SJSA1 (cell line): ENCODE results near the gene RANGRF. TPM values are rescaled to one million over a fixed set of nuclear protein-coding genes. Genes with fewer than 3 reads are reported as not detected.

Experiments used
- DNase-seq, 2 experiments: peaks; one replicate each; pipeline ENCODE4 v3.0.0-alpha.2; 2015 to 2020; ENCODE audit warnings: low spot score in 2 of 2, low read depth in 1 of 2
- H3K27ac ChIP-seq: fragments of 250-450 bp; sonication (Bioruptor Pico); 2 replicates; pipeline ENCODE4 v1.5.1; 2020; ENCODE audit warnings: mild to moderate bottlenecking, moderate library complexity
- H3K27me3 ChIP-seq: fragments of 250-450 bp; sonication (Bioruptor Pico); replicated peaks from 2 replicates; pipeline ENCODE4 v1.5.1; 2020; ENCODE audit warnings: mild to moderate bottlenecking, moderate library complexity
- H3K36me3 ChIP-seq: fragments of 250-450 bp; sonication (Bioruptor Pico); 2 replicates; pipeline ENCODE4 v1.5.1; 2020; ENCODE audit warnings: mild to moderate bottlenecking
- H3K4me1 ChIP-seq: fragments of 250-450 bp; sonication (Bioruptor Pico); replicated peaks from 2 replicates; pipeline ENCODE4 v1.6.1; 2021; ENCODE audit warnings: mild to moderate bottlenecking
- H3K4me3 ChIP-seq: fragments of 250-450 bp; sonication (Bioruptor Pico); 2 replicates; pipeline ENCODE4 v1.5.1; 2020; ENCODE audit warnings: mild to moderate bottlenecking
- H3K9me3 ChIP-seq: fragments of 250-450 bp; sonication (Bioruptor Pico); replicated peaks from 2 replicates; pipeline ENCODE4 v1.5.1; 2020; ENCODE audit warnings: mild to moderate bottlenecking
- total RNA-seq: library from RNA; depleted of rRNA; stranded (reverse); fragments of >200 nt; shearing (Covaris generic); gene quantifications from 2 replicates; pipeline ENCODE4 v1.2.3, GENCODE V29; 2014

RANGRF gene
- total RNA-seq, 1 experiment from 2014 or later: 12.7 TPM

GRCh38 chr17:8264836-8265542, 23.5 kb upstream of the RANGRF start:
- Histone ChIP-seq H3K4me1 (no peaks in the 10 kb centered on the region), H3K9me3 (no peaks in the 10 kb centered on the region), H3K27ac (no peak overlapping the region), H3K4me3 (no peak overlapping the region), H3K36me3 (peaks cover 50% of the 10 kb centered on the region), H3K27me3 (no peaks in the 10 kb centered on the region)
- no peak for DNase-seq

DNA sequence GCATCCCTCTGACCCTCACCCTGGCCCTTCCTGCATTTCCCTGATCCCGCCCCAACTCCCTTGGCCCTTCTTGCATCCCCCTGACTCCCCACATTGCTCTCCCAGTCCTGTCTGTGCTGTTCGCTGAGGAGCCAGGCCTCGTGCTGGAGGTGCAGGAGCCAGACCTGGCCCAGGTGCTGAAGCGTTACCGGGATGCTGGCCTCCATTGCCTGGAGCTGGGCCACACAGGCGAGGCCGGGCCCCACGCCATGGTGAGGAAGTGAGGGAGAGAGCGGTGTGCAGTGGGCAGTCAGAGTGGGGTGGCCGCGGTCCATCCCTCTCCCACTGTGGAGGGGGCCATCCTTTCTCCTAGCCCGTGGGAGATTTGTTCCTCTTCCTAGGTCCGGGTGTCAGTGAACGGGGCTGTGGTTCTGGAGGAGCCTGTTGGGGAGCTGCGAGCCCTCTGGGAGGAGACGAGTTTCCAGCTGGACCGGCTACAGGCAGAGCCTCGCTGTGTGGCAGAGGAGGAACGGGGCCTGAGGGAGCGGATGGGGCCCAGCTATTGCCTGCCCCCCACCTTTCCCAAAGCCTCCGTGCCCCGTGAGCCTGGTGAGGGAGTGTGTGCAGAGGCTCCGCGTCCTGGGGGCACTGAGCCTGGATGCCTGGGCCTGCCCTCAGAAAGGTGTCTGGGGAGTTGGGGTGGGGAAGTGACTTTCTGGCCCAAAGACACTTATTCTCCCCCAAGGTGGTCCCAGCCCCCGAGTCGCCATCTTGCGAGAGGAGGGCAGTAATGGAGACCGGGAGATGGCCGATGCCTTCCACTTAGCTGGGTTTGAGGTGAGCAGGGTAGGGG, 21.6 kb upstream of the RANGRF start:
- no peak overlapping the region for H3K27ac ChIP-seq
- no peaks in the 10 kb centered on the region for H3K9me3 ChIP-seq
- DNase-seq: no peak
- H3K27me3 ChIP-seq: no peaks in the 10 kb centered on the region
- peaks cover 46% of the 10 kb centered on the region for H3K36me3 ChIP-seq
- no peaks in the 10 kb centered on the region for H3K4me1 ChIP-seq
- H3K4me3 ChIP-seq: no peak overlapping the region

- no peak overlapping the region for H3K27ac ChIP-seq
- peaks cover 41% of the 10 kb centered on the region for H3K36me3 ChIP-seq
- H3K4me1 ChIP-seq: no peaks in the 10 kb centered on the region
- no peak for DNase-seq
- no peaks in the 10 kb centered on the region for H3K9me3 ChIP-seq
- H3K27me3 ChIP-seq: no peaks in the 10 kb centered on the region
- H3K4me3 ChIP-seq: no peak overlapping the region
Observed at GRCh38 chr17:8267480-8268147, 20.9 kb upstream of the RANGRF start.

DNA sequence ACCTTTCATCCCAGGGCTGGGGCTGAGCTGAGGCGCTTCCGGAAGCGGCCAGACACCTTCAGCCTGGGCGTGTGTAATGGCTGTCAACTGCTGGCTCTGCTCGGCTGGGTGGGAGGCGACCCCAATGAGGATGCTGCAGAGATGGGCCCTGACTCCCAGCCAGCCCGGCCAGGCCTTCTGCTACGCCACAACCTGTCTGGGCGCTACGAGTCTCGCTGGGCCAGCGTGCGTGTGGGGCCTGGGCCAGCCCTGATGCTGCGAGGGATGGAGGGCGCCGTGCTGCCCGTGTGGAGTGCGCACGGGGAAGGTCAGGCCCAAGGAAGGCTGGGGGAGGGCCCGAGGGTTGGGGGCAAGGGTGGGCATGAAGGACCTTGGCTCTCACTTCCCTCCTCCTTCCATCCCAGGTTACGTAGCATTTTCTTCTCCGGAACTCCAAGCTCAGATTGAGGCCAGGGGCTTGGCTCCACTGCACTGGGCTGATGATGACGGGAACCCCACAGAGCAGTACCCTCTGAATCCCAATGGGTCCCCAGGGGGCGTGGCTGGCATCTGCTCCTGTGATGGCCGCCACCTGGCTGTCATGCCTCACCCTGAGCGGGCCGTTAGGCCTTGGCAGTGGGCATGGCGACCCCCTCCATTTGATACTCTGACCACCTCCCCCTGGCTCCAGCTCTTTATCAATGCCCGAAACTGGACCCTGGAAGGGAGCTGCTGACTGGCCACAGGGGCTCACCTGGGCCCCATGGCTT, 19.7 kb upstream of the RANGRF start:
- Histone ChIP-seq H3K36me3 (peaks cover 31% of the 10 kb centered on the region), H3K4me3 (no peak overlapping the region), H3K9me3 (no peaks in the 10 kb centered on the region), H3K4me1 (no peaks in the 10 kb centered on the region), H3K27me3 (no peaks in the 10 kb centered on the region), H3K27ac (no peak overlapping the region)
- DNase-seq: no peak

GRCh38 chr17:8272421-8272820, 16.0 kb upstream of the RANGRF start:
- H3K36me3 ChIP-seq: peaks cover 5% of the 10 kb centered on the region
- H3K27me3 ChIP-seq: no peaks in the 10 kb centered on the region
- no peaks in the 10 kb centered on the region for H3K4me1 ChIP-seq
- no peaks in the 10 kb centered on the region for H3K9me3 ChIP-seq
- DNase-seq: no peak
- no peak overlapping the region for H3K27ac ChIP-seq
- no peak overlapping the region for H3K4me3 ChIP-seq

- Histone ChIP-seq H3K27me3 (no peaks in the 10 kb centered on the region), H3K9me3 (no peaks in the 10 kb centered on the region), H3K36me3 (0 out of 2 replicates have a peak, but pooled peaks cover 3% of the 10 kb centered on the region), H3K4me1 (no peaks in the 10 kb centered on the region), H3K4me3 (no peak overlapping the region), H3K27ac (no peak overlapping the region)
- no peak for DNase-seq
Observed at GRCh38 chr17:8273884-8274444, 14.5 kb upstream of the RANGRF start.

- H3K27ac ChIP-seq: no peak overlapping the region
- H3K4me3 ChIP-seq: no peak overlapping the region
- H3K4me1 ChIP-seq: no peaks in the 10 kb centered on the region
- no peak for DNase-seq
- no peaks in the 10 kb centered on the region for H3K9me3 ChIP-seq
- H3K36me3 ChIP-seq: no peaks in the 10 kb centered on the region
- H3K27me3 ChIP-seq: no peaks in the 10 kb centered on the region
Observed at GRCh38 chr17:8274816-8275215, 13.7 kb upstream of the RANGRF start.

DNA sequence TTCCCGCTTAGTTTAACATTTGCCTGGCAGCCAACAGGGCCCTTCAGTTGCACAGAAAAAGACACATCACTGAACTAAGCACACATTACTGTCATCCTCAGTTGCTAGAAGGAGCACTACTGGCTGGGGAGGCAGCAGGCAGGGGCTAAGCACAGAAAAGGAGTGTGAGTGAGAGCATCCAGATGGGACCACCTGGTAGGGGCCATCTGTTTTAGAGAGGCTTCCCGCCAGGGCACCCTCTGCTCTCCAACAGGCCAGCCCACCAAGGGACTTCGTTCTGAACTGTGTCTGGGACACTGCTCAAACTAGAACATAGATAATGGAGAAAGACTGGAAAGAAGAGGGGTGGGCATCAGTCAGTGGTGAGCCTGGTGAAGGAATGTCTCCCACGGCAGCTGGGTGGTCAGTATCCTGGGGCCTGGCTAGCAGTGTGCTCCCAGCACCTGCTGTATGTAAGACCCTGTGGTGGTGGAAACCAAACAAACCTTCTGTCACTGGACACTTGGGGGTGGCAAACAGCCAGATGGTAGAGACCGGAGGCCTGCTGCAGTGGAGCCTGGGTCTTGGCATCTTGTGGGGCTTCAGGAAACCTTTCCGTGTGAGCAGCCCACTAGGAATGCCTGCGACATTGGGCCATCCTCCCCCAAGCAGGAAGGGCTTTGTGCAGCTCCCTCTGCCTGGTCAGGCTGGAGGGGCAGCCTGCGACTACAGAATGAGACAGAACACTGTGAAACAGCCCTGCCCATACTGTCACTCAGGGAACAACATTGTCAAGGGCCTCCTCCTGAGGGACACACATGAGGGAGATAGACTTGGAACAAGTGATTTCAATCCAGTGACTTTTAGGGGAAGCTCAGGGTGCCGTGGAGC, 12.8 kb upstream of the RANGRF start:
- no peaks in the 10 kb centered on the region for H3K36me3 ChIP-seq
- peaks cover 1% of the 10 kb centered on the region for H3K4me1 ChIP-seq
- no peaks in the 10 kb centered on the region for H3K9me3 ChIP-seq
- H3K4me3 ChIP-seq: no peak overlapping the region
- H3K27ac ChIP-seq: no peak overlapping the region
- no peak for DNase-seq
- no peaks in the 10 kb centered on the region for H3K27me3 ChIP-seq

DNA sequence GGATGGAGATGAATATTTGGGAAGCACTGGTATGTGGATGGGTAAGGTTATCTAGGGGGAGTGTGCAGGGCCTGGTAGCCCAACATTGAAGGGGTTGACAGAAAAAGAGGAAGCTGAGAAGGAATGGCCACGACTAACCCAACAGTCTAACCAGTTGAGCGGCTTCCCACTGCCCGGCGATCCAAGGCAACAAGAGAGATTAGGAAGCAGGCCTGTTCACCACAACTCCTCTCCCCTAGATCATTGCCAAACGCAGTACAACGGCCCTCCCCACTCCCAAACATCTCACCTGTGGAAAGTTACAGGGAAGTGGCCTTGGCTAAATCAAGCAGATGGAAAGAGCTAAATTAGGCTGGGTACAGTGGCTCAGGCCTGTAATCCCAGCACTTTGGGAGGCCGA, 11.2 kb upstream of the RANGRF start:
- no peak for DNase-seq
- Histone ChIP-seq H3K27me3 (no peaks in the 10 kb centered on the region), H3K9me3 (no peaks in the 10 kb centered on the region), H3K27ac (no peak overlapping the region), H3K4me1 (peaks cover 12% of the 10 kb centered on the region), H3K4me3 (no peak overlapping the region), H3K36me3 (no peaks in the 10 kb centered on the region)

DNA sequence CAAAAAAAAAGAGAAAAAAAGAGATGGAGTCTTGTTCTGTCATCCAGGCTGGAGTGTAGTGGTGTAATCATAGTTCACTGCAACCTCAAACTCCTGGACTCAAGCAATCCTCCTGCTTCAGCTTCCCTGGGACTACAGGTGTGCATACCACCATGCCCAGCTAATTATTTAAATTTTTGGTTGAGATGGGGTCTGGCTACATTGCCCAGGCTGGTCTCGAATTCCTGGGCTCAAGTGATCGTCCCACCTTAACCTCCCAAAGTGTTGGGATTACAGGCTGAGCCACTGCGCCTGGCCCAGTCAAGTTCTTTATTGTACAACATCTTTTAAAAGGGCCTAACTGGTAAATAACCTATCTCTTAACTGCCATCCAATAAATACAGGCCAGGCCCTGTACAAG, 6.1 kb upstream of the RANGRF start:
- DNase-seq: no peak
- H3K9me3 ChIP-seq: no peaks in the 10 kb centered on the region

GRCh38 chr17:8283356-8283755, 5.1 kb upstream of the RANGRF start:
- DNase-seq: no peak
- Histone ChIP-seq H3K4me1 (peaks cover 15% of the 10 kb centered on the region), H3K9me3 (no peaks in the 10 kb centered on the region), H3K4me3 (no peak overlapping the region), H3K36me3 (no peaks in the 10 kb centered on the region), H3K27ac (no peak overlapping the region), H3K27me3 (no peaks in the 10 kb centered on the region)

More for the DNA sequence above, 6.1 kb upstream of the RANGRF start:
- H3K27ac ChIP-seq: no peak overlapping the region
- H3K4me1 ChIP-seq: peaks cover 12% of the 10 kb centered on the region
- H3K4me3 ChIP-seq: no peak overlapping the region
- H3K27me3 ChIP-seq: no peaks in the 10 kb centered on the region
- no peaks in the 10 kb centered on the region for H3K36me3 ChIP-seq

DNA sequence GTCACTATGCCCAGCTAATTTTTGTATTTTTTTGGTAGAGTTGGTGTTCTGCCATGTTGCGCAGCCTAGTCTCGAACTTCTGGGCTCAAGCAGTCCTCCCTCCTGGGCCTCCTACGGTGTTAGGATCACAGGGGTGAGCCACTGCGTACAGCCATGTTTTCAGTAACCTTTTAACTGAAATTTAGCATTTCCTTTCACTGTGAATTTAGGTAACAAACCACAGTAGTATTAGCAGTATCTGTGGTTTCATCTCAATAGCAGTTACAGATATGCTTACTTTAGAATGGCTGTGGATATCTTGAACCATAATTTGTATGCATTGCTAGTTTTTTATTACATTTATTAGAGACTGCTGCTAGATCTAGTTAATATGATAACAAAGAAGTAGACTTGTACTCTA, 4.3 kb upstream of the RANGRF start:
- H3K4me3 ChIP-seq: no peak overlapping the region
- no peak for DNase-seq
- H3K36me3 ChIP-seq: no peaks in the 10 kb centered on the region
- no peaks in the 10 kb centered on the region for H3K9me3 ChIP-seq
- no peak overlapping the region for H3K27ac ChIP-seq
- H3K27me3 ChIP-seq: no peaks in the 10 kb centered on the region
- peaks cover 16% of the 10 kb centered on the region for H3K4me1 ChIP-seq
